GM18870 (cell line): ENCODE data around the gene TGIF2.

Experiments
- ATAC-seq: cut with Tn5 transposase; IDR thresholded peaks from one replicate; pipeline ENCODE4 v1.9.1; 2021; ENCODE audit warnings: moderate library complexity; ENCODE audit not compliant: unreplicated experiment

Gene TGIF2

GRCh38 chr20:36573103-36573797, at the start of gene TGIF2:
TGIF2 (plus strand) TSS chr20:36573597; CDS start chr20:36578775, 5,178 bp downstream.
- ATAC-seq: peak; percentile 36

DNA sequence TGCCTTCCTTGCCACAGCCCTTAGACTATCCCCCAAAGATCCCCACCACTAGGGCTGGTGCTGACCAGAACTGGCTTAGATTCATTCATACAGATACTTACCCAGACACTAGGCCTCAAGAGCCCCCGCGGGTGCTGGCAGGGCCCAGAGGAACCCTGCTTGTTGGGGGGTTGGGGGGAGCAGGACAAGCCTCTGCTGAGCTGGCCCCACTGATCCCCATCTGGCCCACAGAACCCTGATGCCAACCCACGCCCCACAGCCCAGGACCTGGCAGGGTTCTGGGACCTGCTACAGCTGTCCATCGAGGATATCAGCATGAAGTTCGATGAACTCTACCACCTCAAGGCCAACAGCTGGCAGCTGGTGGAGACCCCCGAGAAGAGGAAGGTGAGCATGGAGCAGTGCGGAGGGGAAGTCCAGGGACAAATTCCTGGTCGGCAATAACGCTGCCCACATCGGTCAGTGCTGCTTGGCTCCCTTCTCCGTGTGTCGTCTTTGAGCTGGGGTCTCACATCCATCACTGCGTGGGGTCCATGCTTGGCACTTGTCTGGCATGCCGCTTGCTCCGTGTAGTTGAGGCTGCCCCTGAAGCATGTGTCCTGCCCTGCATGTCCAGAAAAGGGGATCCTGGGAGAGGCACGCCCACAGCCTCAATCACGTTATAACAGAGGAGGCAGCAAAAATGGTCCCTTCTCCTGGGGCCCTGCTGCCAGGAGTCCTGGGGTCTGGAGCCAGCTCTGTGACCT, 47.6 kb upstream of the TGIF2 start:
- ATAC-seq: no peak

DNA sequence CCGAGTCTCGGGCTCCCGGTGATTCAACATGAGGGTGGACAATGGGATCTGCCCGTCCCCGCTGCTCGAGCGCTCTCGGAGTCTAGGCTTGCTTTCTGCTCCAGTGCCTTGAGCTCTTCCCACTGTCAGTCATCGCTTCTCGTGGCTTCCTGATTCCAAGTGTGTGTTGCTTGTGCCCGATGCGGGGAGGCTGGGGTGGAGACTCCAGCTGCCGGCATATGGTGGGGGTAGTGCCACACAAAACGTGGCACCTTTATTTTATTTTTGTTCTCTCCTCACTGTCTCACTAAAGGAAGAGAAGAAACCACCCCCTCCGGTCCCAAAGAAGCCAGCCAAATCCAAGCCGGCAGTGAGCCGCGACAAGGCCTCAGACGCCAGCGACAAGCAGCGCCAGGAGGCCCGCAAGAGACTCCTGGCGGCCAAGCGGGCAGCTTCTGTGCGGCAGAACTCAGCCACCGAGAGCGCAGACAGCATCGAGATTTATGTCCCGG, 46.8 kb upstream of the TGIF2 start:
- ATAC-seq: no peak

DNA sequence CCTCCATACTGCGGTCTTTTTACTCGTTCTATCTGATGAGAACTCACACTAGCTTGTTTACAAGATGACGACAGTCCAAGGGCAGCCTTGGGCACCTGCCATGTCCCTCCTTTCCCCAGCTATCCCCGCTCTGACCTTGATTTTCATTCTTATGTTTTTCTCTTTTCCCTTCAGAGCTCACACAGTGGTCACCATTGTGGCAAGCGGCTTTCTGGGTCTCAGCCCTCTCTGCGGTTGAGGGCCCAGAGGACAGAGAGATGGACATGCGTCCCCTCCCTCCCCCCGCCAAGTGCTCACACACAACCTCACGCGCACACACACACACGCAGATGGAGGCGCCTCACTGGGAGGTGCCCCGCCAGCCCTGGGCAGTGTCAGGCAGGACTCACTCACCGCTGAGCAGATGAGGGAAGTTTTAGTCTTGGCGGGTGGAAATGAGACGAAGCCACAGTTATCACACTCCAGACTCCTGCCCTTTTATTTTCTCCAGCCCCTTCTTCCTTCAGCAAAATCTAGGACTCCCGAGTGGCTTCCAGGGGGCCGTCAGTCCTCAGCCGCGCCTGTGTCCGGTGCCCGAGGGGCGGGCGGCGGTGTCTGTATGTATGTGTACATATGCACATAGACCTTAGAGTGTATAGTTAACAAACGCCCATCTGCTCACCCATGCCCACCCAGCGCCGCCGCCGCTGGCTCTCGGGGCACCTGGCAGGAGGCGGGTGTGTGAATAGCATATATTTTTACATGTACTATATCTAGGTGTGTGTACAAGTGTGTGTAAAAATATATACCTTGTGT, 45.9 kb upstream of the TGIF2 start:
- ATAC-seq: no peak

DNA sequence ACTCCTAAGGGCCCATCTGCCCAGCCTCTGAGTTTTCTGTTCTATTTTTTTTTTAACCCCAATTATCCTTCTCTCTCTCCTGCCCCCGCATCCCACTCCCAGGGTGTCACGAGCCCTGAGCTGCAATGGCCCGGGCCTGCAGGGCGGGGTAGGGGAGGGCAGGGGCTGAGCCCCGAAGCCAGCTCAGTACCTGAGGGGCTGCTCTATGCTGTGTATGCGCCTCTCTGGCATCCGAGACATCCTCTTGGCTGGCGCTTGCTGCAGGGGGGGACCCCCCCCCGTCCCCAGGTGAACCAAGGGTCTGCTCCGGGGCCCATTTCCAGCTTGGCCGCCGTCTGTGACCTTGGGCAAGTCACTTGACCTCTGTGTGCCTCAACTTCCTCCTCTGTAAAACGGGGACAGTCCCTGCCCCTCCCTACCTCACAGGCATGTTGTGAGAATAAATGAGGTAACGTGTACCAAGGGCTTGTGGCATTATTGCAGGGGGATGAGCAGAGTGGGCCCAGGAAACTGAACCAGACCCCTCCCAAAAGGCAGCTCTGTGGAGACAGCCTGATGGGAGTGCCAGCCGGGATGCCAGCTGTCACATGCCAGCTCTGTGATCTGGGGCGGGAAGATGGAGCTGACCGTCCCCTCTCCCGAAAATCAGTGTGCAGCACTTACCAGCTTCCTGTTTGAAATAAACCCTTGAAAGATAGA, 45.1 kb upstream of the TGIF2 start:
- no peak for ATAC-seq

GRCh38 chr20:36528875-36529417, 44.5 kb upstream of the TGIF2 start:
- ATAC-seq: no peak

GRCh38 chr20:36532388-36532787, 41.0 kb upstream of the TGIF2 start:
- ATAC-seq: no peak

DNA sequence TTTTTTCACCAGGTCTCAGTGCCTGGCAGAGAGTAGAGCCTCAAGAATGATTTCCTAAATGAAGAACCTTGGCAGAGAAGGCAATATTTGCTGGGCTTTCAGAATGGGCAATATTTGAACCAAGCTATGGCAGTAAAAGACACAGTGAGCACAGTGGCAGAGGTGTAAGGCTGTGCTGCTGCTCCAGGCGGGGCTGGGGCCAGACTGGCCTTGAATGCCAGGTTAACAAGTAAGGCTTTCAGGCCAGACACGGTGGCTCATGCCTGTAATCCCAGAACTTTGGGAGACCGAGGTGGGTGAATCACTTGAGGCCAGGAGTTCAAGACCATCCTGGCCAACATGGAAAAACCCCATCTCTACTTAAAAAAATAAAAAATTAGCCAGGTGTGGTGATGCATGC, 40.6 kb upstream of the TGIF2 start:
- ATAC-seq: no peak

GRCh38 chr20:36538026-36538722, 35.2 kb upstream of the TGIF2 start:
- ATAC-seq: no peak

GRCh38 chr20:36540551-36541211, 32.7 kb upstream of the TGIF2 start:
- ATAC-seq: no peak

- ATAC-seq: no peak
These were observed 32.1 kb upstream of the TGIF2 start, which contains the start of gene MYL9 for GRCh38 chr20:36541227-36541767. MYL9 (plus strand) TSS chr20:36541519; CDS start chr20:36544885, 3,366 bp downstream.

DNA sequence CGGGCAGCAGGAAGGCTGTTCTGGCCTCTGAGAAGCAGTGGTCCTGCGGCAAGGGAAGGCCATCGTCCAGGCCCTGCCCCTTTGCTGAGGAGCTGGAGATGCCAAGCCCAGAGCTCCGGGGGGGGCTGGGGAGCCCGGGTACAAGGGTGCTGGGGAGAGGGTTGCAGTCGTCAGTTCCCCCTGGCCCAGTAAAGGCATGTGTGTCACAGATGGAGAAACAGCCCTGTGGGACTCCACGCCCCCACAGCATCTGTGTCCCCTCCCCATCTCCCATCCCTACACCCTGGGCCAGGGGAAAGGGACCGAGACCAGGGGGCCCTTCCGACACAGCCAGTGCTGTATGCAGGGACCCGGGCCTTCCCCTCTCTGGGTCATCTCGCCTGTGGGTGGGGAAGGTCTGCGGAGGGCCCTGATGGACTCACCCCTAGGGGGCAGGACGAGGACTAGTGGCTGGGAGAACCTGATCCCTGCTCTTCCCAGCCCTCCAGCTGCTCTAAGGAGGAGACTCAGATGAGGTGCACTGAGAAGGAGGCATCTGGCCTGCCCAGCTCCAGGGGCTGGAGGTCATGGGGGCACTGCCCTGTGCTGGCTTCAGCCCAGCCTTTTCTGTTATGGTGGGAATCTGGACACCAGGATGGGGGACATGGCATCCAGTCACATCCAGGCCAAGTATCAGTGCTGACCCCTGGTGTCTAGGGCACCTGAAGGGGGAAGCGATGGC, 31.5 kb upstream of the TGIF2 start:
- no peak for ATAC-seq

- no peak for ATAC-seq
These were observed 30.7 kb upstream of the TGIF2 start for GRCh38 chr20:36542516-36543183.

- ATAC-seq: no peak
These were observed 29.9 kb upstream of the TGIF2 start for GRCh38 chr20:36543184-36544133.

GRCh38 chr20:36544134-36545018, 29.0 kb upstream of the TGIF2 start:
- ATAC-seq: no peak
